ENCODE results near the gene TTC24. TPM values are rescaled to one million over a fixed set of nuclear protein-coding genes. Genes with fewer than 3 reads are reported as not detected.

Gene TTC24
- total RNA-seq, 1 donor from 2014 or later: not detected

DNA sequence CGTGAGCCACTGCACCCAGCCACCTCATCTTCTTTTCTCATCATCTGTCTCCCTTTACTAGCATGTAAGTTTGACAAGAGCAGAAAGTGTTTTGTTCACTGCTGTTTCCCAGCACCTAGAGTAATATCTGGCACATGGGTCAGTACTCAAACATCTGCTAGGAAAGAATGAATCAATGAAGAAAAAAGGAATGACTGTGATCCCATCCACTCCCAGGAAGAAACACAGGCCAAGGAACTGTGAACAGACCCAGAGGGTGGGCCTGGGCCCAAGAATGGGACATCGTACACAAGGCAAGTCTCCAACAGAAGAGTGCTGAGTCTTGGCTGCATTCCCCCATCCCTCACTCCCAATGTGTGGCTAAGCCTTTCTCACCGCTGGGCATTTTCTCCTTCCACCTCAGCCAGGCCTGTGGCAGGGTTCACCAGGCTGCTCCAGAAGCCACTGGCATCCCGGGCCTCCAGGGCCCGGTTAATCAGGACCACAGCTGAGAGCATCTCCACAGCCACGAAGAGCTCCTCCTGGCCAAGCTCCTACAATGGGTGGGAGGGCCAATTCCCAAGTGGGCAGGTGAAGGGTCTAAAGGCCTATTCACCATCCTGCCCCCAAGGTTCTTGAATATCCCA lies 25.6 kb upstream of the TTC24 start:
- no peak for DNase-seq (ENCODE audit: low spot score)

DNA sequence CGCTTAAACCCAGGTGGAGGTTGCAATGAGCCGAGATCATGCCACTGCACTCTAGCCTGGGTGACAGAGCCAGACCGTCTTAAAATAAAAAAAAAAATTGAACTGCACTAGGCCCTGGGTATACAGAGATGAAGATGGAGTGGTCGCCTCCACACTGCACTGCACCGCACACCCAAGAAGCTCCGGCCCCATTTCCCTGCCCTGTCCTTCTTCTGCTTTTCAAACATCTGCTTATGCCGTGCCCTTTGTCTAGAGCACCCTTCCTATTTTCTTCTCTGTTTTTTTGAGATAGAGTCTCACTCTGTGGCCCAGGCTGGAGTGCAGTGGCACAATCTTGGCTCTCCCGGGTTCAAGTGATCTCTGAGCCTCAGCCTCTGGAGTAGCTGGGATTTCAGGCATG lies 24.6 kb upstream of the TTC24 start:
- no peak for DNase-seq (ENCODE audit: low spot score)

DNA sequence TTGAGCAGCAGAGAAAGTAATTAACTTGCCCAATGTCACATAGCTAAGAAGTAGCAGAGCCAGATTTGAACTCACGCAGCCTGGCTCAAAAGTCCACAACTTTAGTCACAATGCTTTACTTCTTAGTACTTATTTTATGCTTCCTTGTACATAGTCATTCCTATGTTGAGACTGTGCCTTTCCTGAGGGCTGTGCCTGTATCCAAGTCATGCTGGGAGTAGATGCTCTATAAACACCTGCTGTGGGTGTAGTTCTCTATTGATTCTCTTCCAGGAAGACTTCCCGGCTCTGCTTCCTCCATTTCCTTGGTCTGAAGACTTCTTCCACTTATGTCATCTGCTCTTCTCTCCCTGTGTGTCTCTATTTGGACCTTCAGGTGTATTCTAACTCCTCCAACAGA lies 23.8 kb upstream of the TTC24 start:
- DNase-seq (ENCODE audit: low spot score): no peak

DNA sequence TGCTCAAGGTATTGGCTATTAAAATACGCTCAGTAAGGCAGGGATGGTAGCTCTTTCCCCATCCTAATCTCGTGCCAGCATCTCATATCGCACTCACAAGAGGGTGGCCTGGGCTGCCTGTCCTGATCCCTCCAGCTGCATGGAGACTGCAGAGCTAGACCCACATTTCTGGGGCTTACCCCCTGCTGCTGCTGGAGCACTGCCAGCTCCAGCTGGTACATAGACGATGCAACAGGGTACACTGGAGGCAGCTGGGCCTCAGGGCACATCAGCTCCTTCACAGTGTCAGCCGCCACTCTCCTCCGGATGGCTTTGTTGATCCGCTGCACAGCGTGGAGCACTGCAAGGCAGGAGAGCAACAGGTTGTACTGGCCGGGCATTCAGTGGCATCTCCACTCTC lies 23.2 kb upstream of the TTC24 start:
- DNase-seq (ENCODE audit: low spot score): no peak

DNA sequence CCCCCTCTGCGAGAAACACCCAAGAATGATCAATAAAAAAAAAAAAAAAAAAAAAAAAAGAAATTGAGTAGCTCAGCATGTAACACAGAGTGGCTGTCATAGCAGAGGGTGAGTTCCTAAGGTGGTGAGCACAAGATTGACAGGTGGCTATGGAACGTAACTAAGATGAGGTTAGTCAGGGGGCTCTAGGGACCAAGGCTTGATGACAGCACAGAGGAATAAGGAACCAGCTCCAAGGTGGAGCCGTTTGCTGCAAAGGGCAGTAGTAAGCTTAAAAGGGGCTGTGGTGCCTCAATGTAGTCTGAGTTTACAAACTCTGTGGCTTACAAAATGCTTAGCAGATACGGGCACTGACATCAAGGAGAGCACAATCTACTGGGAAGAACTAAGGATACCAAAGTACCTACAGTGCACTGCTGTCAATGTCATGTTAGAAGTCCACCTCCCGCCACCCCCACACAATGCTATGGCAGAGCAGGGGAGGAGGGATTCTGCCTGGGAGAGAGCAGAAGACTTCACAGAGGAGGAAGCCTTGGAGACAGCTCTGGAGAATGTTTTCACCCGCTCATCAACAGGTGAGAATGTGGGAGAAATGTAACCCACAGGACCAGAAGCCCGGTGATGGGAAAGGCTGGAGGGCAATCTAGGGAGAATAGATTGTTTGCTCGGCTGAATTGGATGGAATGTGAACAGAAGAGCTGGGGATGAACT lies 20.3 kb upstream of the TTC24 start:
- no peak for DNase-seq (ENCODE audit: low spot score)

DNA sequence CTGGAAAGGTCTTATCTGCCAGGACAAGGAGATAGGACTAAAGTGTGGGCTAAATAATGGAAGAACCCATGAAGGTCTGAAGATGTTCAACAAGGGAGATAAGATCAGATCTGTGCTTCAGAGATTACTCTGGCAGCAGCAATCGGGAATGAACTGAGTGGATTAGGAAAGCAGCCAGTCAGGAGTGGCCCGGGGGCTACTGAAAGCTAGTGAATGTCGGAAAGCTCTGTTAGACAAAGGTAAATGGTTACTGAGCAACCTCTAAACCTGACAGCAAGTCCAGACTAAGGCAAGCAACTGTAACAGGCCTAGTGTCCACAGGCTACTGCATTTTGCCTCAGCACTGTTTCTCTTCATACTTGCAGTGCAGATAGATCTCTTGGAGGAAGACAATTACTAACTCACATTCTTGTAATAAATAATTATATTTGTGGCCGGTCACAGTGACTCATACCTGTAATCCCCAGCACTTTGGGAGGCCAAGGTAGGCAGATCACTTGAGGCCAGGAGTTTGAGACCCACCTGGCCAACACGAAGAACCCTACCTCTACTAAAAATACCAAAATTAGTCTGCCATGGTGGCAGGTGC lies 19.6 kb upstream of the TTC24 start:
- DNase-seq (ENCODE audit: low spot score): no peak

DNA sequence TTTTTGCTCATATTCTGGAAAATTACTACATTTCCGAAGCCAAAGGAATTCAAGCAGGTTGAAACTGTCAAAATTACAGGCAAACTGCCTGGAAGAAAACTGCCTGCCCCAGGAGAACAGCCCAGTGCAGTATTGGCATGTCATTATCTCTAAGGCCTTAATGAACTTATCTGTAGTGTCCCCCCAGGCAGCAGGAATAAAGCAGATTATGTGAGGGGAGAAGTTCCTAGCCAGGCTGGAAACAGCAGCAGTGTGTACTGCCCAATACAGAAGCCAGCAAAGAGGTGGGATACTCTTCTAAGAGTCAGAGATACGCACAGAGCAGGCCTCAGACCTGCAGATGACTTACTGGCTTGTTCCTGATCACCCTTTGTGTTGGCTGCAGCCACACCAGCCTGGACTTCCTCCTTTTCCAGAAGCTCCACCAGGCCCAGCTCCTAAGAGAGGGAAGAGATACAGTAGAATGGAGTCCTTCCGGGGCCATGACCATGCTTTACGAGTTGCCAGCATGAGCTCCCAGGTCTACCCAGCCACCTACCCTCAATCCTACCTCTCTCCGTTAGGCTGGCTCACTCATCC lies 18.8 kb upstream of the TTC24 start:
- no peak for DNase-seq (ENCODE audit: low spot score)

DNA sequence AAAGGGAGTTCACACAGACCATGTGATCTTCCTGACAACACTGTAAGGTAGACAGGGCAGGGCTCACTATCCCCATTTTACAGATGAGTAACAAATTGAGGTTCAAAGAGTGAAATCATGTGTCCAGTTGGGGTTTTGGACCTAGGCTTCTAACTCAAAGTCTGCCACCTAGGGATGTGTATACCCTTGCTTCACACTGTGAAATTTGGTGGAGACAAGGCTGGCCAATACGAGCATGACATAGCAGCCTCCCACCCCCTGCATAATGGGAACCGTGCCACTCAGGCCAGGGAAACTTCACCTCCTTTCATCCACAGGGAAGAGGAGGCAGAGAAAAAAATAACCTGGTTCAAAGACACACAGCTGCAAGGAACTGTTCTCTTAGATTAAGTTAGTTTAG lies 14.0 kb upstream of the TTC24 start:
- DNase-seq (ENCODE audit: low spot score): no peak

DNA sequence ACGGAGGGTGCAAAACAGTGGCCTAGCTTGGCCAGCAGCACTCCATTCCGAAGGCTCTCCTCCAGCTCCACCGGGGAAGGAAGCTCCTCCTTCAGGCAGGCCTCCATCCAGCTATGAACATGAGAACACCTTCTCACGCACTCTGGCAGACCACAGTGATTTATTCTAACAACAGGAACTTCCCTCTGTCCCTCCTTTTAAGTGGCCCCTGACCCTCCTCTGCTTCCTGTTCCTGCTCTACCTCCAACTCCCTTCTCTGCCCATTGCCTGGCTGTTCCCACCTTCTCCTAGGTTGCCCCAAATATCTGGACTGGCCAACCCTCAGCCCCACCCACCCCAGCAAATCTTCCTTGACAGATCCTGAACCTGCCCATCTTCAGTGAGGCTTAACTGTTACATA lies 13.1 kb upstream of the TTC24 start:
- no peak for DNase-seq (ENCODE audit: low spot score)

DNA sequence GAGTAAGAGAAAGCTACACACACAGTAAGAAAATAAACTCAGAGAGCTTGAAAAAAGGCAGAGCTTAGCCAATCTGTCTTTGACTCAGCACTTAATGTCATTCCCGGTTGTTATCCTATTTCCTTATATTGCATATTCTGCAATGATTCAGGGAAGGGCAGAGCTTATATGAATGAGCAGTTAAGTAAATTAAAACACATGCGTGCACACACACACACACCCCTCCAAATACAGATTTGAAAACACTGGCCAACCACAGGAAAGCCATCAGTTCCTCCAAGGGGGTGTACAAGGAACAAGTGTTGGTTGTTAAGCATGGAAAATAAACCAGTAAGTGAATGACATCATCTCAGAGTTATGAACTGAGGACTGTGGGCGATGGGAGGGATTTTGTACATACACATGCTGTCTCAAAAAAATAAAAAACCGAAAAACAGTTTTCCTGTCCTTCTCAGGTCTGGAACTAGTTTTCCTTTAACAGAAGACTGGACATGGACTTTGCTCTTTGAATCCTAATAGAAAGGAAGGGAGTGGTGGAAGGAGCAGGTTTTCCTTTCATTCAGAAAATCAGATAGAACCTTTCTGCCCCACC lies 8.2 kb upstream of the TTC24 start:
- DNase-seq (ENCODE audit: low spot score): no peak

DNA sequence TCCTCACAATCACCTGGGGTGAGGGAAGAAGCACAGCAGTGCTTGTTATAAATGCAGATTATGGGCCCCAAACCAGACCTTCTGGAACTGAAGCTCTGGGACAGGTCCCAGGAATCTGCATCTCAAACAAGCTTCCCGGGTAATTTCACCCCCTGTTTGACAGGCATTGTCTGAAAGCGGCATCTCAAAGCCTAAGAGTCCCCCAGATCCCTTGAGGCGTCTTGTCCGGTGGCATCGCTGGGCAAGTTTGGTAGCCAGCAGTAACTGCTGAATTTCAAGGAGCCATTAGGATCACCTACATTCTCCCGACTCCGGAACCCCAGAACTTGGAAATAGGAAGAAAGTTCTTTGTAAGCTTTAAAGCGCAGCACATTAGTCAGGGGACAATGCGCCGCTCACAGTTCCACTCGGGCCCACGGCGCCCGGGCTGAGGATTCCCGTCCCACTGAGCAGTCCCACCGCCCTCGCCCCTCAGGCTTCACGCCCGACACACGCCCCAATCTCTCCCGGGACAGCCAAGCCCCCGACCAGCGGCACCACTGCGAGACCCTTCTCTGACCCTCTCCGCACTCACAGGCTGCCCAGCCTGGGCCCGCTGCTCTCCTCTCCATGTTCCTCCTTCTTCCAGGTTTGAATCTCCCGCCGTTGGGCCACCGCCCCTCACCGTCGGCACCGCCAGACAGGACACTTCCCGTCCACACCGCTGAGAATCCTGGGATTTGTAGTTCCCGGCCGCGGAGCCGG lies 7.4 kb upstream of the TTC24 start, which contains the start of gene IQGAP3:
IQGAP3 (minus strand) TSS at position 647 of the 744 bp plus-strand sequence; CDS start at position 611, 36 bp downstream.
- peak; percentile 92 for DNase-seq (ENCODE audit: low spot score)

DNA sequence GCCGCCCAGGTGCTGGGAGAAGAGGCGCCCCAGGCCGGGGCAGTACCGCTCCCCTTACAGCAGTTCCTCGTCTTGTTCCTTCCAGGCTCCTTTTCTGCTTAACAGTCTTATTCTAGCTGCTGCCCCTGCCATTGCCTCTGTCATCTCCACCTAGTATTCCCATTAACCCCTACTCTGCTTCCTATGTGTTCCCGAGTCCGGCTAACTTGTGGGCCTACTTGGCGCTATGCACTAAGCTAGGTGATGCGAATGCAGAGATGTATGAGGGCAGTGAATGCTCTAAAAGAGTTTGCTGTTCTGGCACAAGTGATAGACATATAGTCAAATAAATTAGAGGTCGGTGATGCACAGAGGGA lies 6.9 kb upstream of the TTC24 start:
- DNase-seq (ENCODE audit: low spot score): no peak

DNA sequence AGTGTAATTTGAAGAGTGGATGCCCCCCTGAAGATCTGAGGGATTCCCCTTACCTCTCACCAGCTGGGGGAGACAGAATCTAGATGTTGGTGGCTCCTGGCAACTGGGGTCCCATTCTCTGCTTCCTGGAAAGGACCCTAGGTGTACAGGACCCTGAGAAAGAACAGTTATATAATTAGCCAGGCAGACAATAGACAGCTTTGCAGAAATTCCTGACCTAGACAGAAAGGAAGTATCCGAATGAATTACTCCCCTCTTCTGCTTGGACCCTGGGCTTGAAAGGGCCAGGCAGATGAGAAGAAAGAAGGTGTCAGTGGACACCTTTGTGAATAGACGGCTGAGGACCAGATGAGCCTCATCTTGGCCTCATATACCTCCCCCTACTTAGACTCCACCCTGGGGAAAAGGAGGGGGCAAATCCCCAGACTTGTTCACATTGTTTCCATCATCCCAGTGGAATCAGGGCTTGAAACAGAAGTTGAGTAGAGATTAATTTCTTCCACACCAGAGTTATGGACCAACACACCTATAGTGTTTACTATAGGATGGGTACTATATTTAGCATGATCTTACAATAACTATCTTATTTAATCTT lies 5.4 kb upstream of the TTC24 start:
- no peak for DNase-seq (ENCODE audit: low spot score)

DNA sequence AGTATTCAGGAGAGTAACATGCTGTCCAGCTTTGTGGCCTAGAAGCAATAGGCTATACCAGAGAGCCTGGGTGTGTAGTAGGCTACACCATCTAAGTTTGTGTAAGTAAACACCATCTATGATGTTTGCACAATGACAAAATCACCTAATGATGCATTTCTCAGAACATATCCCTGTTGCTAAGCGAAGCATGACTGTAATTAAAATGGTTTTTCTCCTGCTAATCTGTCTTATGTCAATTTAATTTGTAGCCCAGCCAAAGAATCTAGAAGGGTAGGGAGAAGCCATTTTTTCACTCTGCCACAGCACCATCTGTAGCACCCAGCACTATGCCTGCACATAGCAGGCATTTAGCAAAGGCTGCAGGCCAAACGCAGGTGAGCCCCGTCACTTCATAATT lies 2.0 kb upstream of the TTC24 start:
- no peak for DNase-seq (ENCODE audit: low spot score)

DNA sequence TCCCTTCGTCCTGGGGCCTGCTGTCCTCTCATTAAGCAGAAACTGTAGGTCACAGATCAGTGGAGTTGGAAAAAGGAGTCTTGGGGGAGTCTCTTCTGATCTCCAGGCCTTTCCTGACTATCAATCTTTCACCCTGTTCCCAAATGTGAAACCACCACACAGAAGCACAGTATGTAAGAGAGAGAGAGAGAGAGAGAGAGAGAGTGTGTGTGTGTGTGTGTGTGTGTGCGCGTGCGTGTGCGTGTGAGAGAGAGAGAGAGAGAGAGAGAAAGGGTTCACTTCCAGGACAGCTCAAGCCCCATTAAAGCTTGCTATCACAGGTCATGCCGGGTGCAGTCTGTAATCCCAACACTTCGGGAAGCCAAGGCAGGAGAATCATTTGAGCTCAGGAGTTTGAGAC lies 1.5 kb upstream of the TTC24 start:
- no peak for DNase-seq (ENCODE audit: low spot score)

DNA sequence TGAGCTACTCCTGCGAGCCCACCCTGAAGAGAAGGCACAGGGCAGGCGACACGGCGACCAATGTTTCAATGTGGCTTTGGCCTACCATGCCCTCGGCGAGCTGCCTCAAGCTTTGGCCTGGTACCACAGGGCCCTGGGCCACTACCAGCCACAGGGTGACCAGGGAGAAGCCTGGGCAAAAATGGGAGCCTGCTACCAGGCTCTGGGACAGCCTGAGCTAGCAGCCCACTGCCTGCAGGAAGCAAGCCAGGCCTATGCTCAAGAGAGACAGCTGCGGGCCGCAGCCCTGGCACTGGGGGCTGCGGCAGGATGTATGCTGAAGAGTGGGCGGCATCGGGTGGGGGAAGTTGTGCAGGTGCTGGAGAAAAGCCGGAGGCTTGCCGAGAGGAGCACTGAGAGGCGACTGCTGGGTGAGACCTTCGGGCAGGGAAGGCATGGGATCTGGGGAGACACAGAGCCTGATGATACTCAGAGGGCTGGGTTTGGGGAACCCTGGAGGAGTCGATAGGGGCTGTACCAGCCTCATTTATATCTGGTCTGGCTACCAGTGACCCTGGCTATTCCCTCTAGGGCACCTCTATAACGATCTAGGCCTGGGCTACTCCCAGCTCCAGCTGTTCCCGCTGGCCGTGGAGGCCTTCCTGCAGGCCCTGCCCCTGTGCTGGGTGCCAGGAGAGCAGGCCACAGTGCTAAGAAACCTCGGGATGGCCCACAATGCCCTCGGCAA lies 2.3 kb downstream of the TTC24 start:
- DNase-seq (ENCODE audit: low spot score): peak; percentile 79

DNA sequence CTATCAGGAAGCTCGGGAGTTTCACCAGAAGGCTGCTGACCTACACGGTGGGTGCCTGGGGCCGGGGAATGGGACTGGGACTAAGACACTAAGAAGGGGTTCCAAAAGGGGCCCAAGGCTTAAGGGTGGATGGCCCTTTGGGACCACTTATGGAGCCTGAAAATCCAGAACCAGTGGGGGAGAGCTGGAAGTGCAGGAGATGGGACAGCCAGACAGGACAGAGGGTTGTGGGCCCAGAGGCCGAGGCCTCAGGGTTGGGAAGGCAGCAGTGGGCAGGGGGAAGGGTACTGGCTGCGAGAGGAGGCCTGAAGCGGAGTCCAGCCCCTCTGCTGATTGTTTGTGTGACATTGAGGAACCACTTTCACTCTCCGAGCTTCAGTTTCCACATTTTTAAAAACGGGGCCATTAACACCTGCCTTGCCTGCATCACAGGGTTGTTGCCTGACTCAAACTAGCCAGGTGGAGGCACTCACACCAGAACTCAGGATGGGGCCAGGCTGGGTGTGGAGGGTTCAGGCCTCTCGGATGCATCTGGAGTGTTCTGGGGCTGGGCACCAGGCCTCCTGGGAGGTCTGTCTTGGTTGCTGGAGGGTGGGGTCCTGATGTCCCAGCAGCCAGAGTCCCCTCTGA lies 3.0 kb downstream of the TTC24 start:
- DNase-seq (ENCODE audit: low spot score): no peak

DNA sequence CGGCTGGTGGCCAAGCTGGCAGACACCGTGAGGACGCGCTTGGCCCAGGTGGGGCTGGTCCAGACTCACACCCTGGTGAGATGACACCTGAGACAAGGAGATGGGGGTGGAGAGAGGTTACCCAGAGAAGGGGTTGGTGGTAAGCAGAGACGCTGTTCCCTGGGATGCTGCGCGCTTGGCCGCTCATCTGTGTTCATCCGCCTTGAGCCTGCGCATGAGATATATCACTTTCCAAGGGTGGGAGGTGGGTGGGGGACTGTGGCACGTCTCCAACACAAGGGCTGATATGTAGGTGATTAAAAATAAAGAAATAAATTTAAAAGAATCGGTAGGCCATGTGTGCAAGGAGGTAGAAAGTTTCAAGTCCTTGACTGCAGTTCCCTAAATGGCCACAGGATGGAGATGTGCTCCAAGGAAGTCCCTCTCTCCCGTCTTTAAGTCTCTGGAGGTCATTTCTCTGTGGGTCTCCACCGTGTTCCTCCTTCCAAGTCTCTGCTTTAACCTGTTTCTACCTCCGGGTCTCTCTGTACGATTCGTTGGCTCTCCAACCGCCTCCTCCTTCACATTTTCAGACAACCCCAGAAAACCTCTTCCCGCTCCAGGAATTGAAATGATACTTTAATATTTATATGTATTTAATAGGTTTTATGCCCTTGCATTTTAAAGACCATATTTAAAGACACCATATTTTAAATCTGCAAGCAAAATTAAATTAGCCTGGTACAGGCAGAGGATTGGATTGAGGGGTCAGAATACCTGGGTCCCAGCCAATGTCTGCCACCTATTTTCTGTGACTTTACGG lies 4.5 kb downstream of the TTC24 start:
- DNase-seq (ENCODE audit: low spot score): no peak

DNA sequence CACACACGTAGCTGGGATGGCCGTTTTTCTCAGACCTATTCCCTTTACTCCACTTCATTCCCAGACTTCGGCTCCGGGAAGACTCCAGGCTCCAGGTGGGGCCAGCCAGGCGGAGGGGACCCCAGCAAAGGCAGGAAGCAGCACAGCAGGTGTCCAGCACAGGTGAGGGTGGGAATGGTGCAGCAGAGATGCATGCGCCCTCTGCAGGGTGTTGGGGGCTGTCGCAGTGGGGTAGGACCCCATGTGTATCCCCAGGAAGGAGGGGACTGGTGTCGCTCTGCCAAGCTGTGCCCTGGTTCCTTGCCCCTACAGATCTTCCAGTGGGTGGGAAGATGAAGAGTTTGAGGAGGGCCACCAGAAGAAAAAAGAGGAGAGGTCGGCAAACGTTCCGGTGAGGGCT lies 5.3 kb downstream of the TTC24 start:
- DNase-seq (ENCODE audit: low spot score): no peak

All from mesenteric fat pad (tissue), 1 donor.